ENCODE measurements around the gene MAPK8IP2.
"Not testable (repeated sequence)": the region's sequence is repeated elsewhere in the genome, so short reads cannot be mapped to it uniquely, and the experiment has no call there.

The MAPK8IP2 gene

DNA sequence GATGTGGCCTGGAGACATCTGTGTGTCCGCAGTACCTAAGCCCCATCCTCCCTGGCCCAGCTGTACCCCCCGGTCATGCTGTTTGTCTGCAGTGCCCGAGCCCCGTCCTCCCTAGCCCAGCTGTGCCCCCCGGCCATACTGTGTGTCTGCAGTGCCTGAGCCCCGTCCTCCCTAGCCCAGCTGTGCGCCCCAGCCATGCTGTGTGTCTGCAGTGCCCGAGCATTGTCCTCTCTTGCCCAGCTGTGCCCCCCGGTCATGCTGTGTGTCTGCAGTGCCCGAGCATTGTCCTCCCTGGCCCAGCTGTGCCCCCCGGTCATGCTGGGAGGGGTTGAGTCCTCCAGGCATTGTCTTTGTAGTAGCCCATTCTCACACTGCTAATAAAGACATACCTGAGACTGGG, 35.0 kb downstream of the MAPK8IP2 start:
- DNase-seq (ENCODE audit: low read depth in 2 of 2) = no peak

DNA sequence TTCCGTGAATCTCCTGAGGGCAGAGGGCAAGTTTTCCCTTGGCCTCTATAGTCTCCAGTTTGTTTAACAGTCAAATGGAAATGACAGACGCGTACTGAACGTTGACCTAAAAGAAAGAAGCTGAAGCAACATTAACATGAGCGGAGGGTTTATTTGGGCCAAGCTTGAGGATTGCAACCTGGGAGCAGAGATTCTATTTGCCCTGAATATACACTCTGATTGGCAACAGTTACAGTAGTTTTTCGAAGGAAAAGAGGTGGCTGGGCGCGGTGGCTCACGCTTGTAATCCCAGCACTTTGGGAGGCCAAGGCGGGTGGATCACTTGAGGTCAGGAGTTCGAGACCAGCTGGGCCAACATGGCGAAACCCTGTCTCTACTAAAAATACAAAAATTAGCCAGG, 39.7 kb downstream of the MAPK8IP2 start:
- not testable (repeated sequence) for DNase-seq (ENCODE audit: low read depth in 2 of 2)

DNA sequence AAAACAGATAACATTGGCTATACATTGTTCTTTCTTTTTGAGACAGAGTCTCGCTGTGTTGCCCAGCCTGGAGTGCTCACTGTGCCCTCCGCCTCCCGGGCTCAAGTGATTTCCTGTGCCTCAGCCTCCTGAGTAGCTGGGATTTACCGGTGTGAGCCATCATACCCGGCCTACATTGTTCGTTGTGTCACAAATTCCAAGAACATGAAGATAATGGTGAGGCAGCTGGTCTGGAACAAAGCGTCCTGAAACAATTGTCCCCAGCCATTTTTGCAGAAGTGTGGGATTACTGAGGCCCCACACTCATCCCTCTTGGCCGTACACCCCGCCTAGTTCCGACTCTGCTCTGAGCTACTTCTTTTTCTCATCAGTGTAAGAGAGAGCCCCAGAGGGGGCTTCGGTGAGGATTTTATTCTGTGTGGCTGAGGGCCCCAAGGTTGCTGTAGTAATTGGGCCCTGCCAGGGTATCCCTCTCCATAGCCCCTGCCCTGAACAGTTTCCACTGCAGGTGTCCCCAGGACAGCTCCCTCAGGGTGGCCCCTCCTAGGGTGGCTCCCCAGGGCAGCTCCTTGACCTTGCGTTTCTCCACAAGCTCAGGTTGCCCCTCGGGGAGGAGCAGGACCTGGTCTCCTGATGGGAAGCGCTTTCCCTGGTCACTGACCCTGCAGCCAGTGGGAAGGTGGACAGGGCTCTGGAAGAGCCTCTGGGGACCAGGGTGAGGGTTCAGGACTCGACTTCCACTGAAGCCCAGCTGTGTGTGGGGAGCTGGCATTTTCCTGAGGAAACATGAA, 40.5 kb downstream of the MAPK8IP2 start:
- DNase-seq (ENCODE audit: low read depth in 2 of 2) = no peak

DNA sequence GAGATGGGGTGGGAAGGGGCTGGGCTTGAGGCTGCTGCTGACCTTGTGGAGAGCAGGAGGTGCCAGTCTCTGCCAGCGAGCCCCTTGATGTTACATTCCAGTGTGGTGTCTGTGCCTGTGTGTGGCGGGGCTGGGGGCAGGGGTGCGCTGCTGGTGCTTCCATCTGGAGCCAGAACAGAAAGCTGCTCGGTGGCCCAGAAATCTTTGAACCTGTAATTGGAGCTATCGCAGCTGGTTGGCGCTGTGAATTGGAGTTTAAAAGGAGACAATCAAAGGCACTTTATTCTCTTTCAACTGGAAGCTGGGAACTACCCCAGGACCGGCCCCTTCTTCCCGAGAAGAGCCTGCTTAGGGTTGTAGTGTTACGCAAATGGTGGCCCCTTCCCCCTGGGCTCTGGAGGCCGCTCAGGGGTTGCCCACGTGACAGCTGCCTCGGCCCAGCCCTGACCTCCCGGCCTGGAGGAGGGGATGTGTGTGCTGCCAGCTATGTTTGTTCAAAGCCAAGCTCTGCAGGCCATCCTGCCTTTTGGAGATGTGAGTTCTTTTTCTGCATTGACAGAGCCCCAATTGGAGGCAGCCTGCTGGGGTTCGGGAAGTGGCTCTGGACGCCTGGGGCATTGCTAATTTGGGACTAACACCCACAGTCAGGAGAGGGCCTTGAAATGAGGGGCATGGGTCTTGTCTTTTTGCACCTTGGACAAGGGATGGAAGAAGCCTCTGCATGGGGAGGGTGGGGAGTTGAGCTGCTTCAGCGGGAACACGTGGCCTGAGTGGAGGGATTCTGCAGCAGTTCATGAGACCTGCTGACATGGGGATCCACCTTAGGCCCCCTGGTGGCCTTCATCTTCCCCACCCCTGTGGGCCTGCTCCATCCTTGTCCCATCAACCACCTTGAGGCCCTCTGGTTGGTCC, 41.4 kb downstream of the MAPK8IP2 start:
- DNase-seq (ENCODE audit: low read depth in 2 of 2) = no peak

DNA sequence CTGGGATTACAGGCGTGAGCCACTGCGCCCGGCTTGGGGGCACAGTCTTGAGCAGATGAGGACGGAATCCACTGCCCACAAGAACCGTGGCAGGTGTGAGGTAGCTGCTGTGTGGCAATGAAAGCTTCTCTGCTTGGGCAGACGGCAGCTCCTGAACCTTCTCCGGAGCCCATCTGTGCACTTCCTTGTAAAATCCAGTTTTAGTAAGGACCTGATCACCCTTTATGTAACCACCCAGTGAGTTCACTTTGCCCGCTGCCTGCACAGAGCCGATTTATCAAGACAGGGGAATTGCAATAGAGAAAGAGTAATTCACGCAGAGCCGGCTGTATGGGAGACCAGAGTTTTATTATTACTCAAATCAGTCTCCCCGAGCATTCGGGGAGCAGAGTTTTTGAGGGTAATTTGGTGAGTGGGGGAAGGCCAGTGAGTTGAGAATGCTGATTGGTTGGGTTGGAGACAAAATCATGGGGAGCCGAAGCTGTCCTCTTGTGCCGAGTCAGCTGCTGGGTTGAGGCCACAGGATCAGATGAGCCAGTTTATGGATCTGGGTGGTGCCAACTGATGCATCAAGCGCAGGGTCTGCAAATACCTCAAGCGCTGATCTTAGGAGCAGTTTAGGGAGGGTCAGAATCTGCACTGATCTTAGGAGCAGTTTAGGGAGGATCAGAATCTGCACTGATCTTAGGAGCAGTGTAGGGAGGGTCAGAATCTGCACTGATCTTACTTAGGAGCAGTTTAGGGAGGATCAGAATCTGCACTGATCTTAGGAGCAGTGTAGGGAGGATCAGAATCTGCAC, 42.6 kb downstream of the MAPK8IP2 start:
- not testable (repeated sequence) for DNase-seq (ENCODE audit: low read depth in 2 of 2)

DNA sequence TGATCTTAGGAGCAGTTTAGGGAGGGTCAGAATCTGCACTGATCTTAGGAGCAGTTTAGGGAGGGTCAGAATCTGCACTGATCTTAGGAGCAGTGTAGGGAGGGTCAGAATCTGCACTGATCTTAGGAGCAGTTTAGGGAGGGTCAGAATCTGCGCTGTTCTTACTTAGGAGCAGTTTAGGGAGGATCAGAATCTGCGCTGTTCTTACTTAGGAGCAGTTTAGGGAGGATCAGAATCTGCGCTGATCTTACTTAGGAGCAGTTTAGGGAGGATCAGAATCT, 43.2 kb downstream of the MAPK8IP2 start:
- not testable (repeated sequence) for DNase-seq (ENCODE audit: low read depth in 2 of 2)

DNA sequence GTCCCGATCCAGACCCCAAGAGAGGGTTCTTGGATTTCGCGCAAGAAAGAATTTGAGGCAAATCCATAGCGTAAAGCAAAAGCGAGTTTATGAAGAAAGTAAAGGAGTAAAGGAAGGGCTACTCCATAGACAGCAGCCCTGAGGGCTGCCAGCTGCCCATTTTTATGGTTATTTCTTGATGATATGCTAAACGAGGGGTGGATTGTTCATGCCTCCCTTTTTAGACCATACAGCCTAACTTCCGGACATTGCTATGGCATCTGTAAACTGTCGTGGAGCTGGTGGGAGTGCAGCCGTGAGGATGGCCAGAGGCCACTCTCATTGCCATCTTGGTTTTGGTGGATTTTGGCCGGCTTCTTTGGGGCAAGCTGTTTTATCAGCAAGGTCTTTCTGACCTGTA, 52.7 kb downstream of the MAPK8IP2 start:
- DNase-seq (ENCODE audit: low read depth in 2 of 2) = no peak

DNA sequence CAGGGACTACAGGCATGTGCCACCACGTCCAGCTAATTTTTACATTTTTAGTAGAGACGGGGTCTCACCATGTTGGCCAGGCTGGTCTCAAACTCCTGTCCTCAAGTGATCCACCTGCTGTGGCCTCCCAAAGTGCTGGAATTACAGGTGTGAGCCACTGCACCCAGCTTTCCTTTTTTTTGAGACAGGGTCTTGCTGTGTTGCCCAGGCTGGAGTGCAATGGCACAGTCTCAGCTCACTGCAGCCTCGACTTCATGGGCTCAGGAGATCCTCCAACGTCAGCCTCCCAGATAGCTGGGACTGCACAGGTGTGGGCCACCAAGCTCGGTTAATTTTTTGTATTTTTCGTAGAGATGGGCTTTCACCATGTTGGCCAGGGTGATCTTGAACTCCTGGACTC, 54.1 kb downstream of the MAPK8IP2 start:
- not testable (repeated sequence) for DNase-seq (ENCODE audit: low read depth in 2 of 2)

DNA sequence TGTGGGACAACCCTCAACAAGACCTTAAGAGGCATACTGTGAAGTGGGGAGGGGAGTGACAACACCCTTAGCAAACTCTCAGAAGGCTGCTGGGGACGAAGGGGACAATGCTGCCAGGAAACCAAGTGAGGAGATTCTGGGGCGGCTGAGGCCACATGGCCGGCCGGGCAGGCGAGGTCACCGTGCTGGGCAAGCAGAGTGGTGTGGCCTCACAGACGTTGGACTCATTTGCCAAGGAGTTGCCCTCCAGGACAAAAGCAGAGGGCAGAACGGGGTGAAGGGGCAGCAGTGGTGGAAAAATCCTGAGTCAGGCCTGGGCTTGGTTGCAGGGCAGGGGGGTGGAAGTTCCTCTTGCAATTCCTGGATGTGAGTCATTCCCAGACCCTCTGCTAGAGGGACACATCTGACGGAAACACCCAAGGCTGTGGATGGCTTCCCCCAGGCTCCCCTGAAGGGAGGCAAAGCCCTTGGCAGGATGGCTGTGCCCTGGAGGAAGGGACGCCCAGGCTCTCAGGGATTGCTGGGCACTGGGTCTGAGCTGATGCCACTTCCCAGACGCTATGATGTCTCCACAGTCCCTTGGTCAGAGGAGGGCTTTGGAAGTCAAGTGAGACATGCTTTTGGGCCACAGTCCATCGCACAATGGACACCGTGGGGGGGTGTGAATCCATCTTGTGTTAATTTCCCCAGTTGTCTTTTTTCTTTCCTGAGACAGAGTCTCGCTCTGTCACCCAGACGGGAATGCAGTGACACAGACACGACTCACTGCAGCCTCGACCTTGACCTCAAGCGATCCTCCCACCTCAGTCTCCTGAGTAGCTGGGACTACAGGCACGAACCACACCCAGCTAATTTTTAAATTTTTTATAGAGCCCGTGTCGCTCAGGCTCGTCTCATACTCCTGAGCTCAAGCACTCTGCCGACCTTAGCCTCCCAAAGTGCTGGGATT, 55.8 kb downstream of the MAPK8IP2 start:
- peak; percentile 12 to 17 for DNase-seq (ENCODE audit: low read depth in 2 of 2)

DNA sequence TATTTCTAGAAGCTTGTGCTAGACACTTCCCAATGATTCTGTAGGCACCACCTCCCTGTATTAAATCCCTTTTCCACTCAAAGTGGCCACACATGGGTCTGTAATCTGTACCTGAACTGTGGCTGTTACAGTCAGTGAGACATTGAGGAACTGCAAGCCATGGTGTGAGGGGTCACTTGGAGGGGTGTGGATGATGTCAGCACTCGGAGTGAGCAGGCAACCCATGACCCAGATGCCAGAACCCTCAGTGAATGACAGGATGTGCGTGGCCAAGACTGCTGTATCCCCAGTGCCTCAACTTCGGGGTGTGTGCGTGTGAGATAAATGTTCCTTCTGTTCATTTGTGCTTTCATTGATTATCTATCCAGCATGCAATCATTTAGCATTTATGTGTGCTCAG, 57.3 kb downstream of the MAPK8IP2 start:
- no peak for DNase-seq (ENCODE audit: low read depth in 2 of 2)

DNA sequence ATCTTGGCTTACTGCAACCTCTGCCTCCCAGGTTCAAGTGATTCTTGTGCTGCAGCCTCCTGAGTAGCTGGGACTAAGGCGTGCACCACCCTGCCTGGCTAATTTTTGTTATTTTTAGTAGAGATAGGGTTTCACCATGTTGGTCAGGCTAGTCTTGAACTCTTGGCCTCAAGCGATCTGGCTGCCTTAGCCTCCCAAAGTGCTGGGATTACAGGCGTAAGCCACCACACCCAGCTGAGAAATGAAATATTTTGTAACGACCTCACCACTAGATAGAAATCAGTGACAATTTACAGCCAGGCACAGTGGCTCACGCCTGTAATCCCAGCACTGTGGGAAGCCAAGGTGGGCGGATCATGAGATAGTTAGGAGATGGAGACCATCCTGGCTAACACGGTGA, 59.1 kb downstream of the MAPK8IP2 start:
- not testable (repeated sequence) for DNase-seq (ENCODE audit: low read depth in 2 of 2)

DNA sequence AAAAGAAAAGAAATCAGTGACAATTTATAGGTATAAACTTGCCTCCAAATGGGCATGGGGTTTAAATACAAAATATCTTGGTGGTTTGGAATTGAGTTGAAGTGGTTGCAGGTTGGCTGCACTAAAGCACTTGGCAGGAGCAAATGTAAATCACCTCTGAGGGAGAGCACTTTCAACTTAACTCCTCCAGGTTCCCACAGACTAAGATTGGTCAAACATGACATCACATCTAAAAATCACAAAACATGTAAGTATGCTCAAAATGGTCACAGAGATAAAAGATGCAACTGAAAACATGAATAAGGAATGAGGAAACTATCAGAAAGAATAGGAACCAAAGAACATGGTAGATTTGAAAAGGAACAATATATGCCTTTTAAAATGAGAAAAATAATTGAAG, 59.7 kb downstream of the MAPK8IP2 start:
- no peak for DNase-seq (ENCODE audit: low read depth in 2 of 2)

All from fibroblast of skin of left biceps (primary cell).